OCI-LY3 (cell line): ENCODE results near the gene NPVF.

Experiments used
- EZH2phosphoT487 ChIP-seq: fragments of 200-600 bp; shearing (Covaris generic); IDR thresholded peaks from 2 replicates; pipeline ENCODE4 v1.6.1; 2018; ENCODE audit warnings: antibody characterized with exemption, mixed run types, low read depth
- TF ChIP-seq, protein P1 (sequence below): fragments of 200-600, 300-600 bp; sonication (generic); IDR thresholded peaks from 2 replicates; pipeline ENCODE4 v1.5.1; 2014; ENCODE audit warnings: antibody characterized with exemption, low read length, low read depth

DNA sequence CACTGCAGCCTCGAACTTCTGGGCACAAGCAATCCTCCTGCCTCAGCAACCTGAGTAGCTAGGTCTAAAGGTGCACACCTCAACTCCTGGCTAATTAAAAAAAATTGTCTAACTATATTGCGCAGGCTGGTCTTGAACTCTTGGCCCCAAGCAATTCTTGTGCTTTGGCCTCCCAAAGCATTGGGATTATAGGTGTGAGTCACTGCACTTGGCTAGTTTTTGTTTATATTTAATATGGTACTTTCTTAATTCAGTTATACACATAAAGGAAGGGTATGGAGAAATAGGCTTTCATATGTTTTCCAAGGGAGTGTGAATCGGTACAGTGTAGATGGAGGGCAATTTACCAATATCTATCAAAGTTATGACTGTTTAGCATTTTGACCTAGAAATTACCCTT lies 20.4 kb downstream of the NPVF start:
- TF ChIP-seq, protein P1, sequence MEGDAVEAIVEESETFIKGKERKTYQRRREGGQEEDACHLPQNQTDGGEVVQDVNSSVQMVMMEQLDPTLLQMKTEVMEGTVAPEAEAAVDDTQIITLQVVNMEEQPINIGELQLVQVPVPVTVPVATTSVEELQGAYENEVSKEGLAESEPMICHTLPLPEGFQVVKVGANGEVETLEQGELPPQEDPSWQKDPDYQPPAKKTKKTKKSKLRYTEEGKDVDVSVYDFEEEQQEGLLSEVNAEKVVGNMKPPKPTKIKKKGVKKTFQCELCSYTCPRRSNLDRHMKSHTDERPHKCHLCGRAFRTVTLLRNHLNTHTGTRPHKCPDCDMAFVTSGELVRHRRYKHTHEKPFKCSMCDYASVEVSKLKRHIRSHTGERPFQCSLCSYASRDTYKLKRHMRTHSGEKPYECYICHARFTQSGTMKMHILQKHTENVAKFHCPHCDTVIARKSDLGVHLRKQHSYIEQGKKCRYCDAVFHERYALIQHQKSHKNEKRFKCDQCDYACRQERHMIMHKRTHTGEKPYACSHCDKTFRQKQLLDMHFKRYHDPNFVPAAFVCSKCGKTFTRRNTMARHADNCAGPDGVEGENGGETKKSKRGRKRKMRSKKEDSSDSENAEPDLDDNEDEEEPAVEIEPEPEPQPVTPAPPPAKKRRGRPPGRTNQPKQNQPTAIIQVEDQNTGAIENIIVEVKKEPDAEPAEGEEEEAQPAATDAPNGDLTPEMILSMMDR = no peak
- TF ChIP-seq EZH2phosphoT487 = no peak
